HEK293 (cell line): ENCODE measurements around the gene SH3TC1.

Experiments
- IKZF3 ChIP-seq: fragments of 450-650 bp; IDR thresholded peaks from 2 replicates; pipeline ENCODE4 v1.5.0; 2018; ENCODE audit warnings: missing biosample characterization, mild to moderate bottlenecking, missing genetic modification characterization, moderate library complexity
- TRIM28 ChIP-seq: IDR thresholded peaks from 2 replicates; pipeline ENCODE4 v1.6.1; 2011; ENCODE audit warnings: low read length, control low read depth, borderline replicate concordance
- ZNF157 ChIP-seq: fragments of 450-650 bp; formaldehyde crosslinking; IDR thresholded peaks from 2 replicates; pipeline ENCODE4 v1.5.1; 2016; ENCODE audit warnings: missing biosample characterization, missing genetic modification characterization
- ZNF501 ChIP-seq: fragments of 450-650 bp; formaldehyde crosslinking; IDR thresholded peaks from 2 replicates; pipeline ENCODE4 v1.5.1; 2016; ENCODE audit warnings: missing biosample characterization, missing genetic modification characterization
- TF ChIP-seq, protein P1 (sequence below): fragments of 450-650 bp; formaldehyde crosslinking; IDR thresholded peaks from 2 replicates; pipeline ENCODE4 v1.5.1; 2016; ENCODE audit warnings: missing biosample characterization, missing genetic modification characterization
- TF ChIP-seq, protein P2 (sequence below): fragments of 450-650 bp; formaldehyde crosslinking; IDR thresholded peaks from 2 replicates; pipeline ENCODE4 v1.5.1; 2016; ENCODE audit warnings: missing biosample characterization, missing genetic modification characterization, borderline replicate concordance

DNA sequence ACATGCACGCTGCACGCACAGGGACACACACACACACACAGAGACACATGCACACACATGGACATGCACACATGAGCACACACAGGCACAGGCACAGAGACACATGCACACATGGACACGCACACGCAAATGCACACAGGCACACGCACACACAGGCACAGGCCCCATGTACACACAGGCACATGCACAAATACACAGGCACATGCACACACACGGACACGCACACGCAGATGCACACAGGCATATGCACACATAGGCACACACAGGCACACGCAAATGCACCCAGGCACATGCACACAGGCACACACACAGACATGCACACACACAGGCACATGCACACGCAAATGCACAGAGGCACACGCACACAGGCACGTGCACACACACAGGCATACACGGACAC is 40.1 kb downstream of the SH3TC1 start:
- TF ChIP-seq ZNF501 (tag by site-specific recombination) (no peak), IKZF3 (tag by site-specific recombination) (no peak), ZNF157 (no peak), TRIM28 (no peak)
- TF ChIP-seq, protein P1, sequence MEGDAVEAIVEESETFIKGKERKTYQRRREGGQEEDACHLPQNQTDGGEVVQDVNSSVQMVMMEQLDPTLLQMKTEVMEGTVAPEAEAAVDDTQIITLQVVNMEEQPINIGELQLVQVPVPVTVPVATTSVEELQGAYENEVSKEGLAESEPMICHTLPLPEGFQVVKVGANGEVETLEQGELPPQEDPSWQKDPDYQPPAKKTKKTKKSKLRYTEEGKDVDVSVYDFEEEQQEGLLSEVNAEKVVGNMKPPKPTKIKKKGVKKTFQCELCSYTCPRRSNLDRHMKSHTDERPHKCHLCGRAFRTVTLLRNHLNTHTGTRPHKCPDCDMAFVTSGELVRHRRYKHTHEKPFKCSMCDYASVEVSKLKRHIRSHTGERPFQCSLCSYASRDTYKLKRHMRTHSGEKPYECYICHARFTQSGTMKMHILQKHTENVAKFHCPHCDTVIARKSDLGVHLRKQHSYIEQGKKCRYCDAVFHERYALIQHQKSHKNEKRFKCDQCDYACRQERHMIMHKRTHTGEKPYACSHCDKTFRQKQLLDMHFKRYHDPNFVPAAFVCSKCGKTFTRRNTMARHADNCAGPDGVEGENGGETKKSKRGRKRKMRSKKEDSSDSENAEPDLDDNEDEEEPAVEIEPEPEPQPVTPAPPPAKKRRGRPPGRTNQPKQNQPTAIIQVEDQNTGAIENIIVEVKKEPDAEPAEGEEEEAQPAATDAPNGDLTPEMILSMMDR (tag by site-specific recombination) = no peak
- TF ChIP-seq, protein P2, sequence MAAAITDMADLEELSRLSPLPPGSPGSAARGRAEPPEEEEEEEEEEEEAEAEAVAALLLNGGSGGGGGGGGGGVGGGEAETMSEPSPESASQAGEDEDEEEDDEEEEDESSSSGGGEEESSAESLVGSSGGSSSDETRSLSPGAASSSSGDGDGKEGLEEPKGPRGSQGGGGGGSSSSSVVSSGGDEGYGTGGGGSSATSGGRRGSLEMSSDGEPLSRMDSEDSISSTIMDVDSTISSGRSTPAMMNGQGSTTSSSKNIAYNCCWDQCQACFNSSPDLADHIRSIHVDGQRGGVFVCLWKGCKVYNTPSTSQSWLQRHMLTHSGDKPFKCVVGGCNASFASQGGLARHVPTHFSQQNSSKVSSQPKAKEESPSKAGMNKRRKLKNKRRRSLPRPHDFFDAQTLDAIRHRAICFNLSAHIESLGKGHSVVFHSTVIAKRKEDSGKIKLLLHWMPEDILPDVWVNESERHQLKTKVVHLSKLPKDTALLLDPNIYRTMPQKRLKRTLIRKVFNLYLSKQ (tag by site-specific recombination) = no peak
